GM23338 (cell line): ENCODE data around the gene APEX1. TPM values are rescaled to one million over a fixed set of nuclear protein-coding genes. Genes with fewer than 3 reads are reported as not detected.

Experiments
- ATAC-seq: fragments of 200-7000 bp; cut with Tn5 transposase; 3 replicates; pipeline ENCODE4 v1.9.1; 2020
- DNase-seq: peaks from one replicate; pipeline ENCODE4 v3.0.0-alpha.2; 2015; ENCODE audit warnings: low spot score
- H2AFZ ChIP-seq: fragments of 200-600 bp; sonication (generic); 2 replicates; pipeline ENCODE4 v1.8.0; 2016; ENCODE audit warnings: antibody characterized with exemption, mild to moderate bottlenecking, moderate library complexity
- H3F3A ChIP-seq: fragments of 200-600 bp; sonication (generic); replicated peaks from 2 replicates; pipeline ENCODE4 v1.8.0; 2017; ENCODE audit warnings: antibody characterized with exemption, mixed run types, low read depth
- H3K27ac ChIP-seq: fragments of 200-600 bp; sonication (generic); 2 replicates; pipeline ENCODE4 v1.6.1; 2016; ENCODE audit warnings: low read depth
- H3K27me3 ChIP-seq: fragments of 200-600 bp; sonication (generic); 2 replicates; pipeline ENCODE4 v1.8.0; 2016; ENCODE audit warnings: mild to moderate bottlenecking, mixed run types, moderate library complexity; ENCODE audit not compliant: insufficient read depth
- H3K36me3 ChIP-seq: fragments of 200-600 bp; sonication (generic); 2 replicates; pipeline ENCODE4 v1.8.0; 2016; ENCODE audit warnings: mild to moderate bottlenecking; ENCODE audit not compliant: insufficient read depth
- H3K4me1 ChIP-seq: fragments of 200-600 bp; sonication (generic); 2 replicates; pipeline ENCODE4 v1.8.0; 2016; ENCODE audit warnings: mild to moderate bottlenecking, moderate library complexity; ENCODE audit not compliant: insufficient read depth
- H3K4me2 ChIP-seq: fragments of 200-600 bp; sonication (generic); 2 replicates; pipeline ENCODE4 v1.7.1; 2017; ENCODE audit warnings: mixed run types
- H3K4me3 ChIP-seq: fragments of 200-600 bp; sonication (generic); 2 replicates; pipeline ENCODE4 v1.6.1; 2016; ENCODE audit warnings: mixed run types
- H3K79me2 ChIP-seq: fragments of 200-600 bp; sonication (generic); replicated peaks from 2 replicates; pipeline ENCODE4 v1.8.0; 2017; ENCODE audit warnings: mild to moderate bottlenecking; ENCODE audit not compliant: insufficient read depth
- H3K9me2 ChIP-seq: fragments of 200-600 bp; sonication (generic); 2 replicates; pipeline ENCODE4 v1.8.0; 2017; ENCODE audit not compliant: insufficient read depth
- H4K20me1 ChIP-seq: fragments of 200-600 bp; sonication (generic); replicated peaks from 2 replicates; pipeline ENCODE4 v1.8.0; 2017; ENCODE audit warnings: mild to moderate bottlenecking; ENCODE audit not compliant: insufficient read depth
- H3K27ac Mint-ChIP-seq: 2 replicates; pipeline ENCODE4 v1.8.0; 2020; ENCODE audit warnings: inconsistent platforms, mild to moderate bottlenecking, moderate library complexity, mixed read lengths
- H3K27me3 Mint-ChIP-seq: 3 replicates; pipeline ENCODE4 v1.8.0; 2022; ENCODE audit warnings: low read depth, mild to moderate bottlenecking, moderate library complexity, mixed read lengths, inconsistent platforms; ENCODE audit not compliant: insufficient read depth, poor library complexity
- H3K36me3 Mint-ChIP-seq: 3 replicates; pipeline ENCODE4 v1.8.0; 2021; ENCODE audit warnings: low read depth, mild to moderate bottlenecking, inconsistent platforms, moderate library complexity, mixed read lengths
- H3K4me1 Mint-ChIP-seq: 3 replicates; pipeline ENCODE4 v1.8.0; 2020; ENCODE audit warnings: mild to moderate bottlenecking, inconsistent platforms, mixed read lengths
- H3K4me3 Mint-ChIP-seq: 3 replicates; pipeline ENCODE4 v1.8.0; 2021; ENCODE audit warnings: moderate library complexity, mild to moderate bottlenecking, inconsistent platforms, mixed read lengths
- H3K9me3 Mint-ChIP-seq: 3 replicates; pipeline ENCODE4 v1.8.0; 2020; ENCODE audit warnings: moderate library complexity, mild to moderate bottlenecking, inconsistent platforms, mixed read lengths
- CREB1 ChIP-seq: fragments of 250-450 bp; sonication (Bioruptor Pico); IDR thresholded peaks from 2 replicates; pipeline ENCODE4 v1.5.0; 2020; ENCODE audit warnings: low read depth, mild to moderate bottlenecking, moderate library complexity
- CTCF ChIP-seq, 2 experiments: fragments of 200-600 bp in 1 of 2; sonication (generic) in 1 of 2; conservative IDR thresholded peaks; 2 replicates each; pipeline versions ENCODE4 v1.5.1 to v1.6.1; 2016 to 2017; ENCODE audit warnings: antibody characterized with exemption in 2 of 2, low read depth in 2 of 2, mild to moderate bottlenecking in 2 of 2, moderate library complexity in 1 of 2
- ETS1 ChIP-seq: IDR thresholded peaks from 2 replicates; pipeline ENCODE4 v1.6.1; 2016; ENCODE audit warnings: antibody characterized with exemption
- EZH2 ChIP-seq: fragments of 200-600 bp; sonication (generic); IDR thresholded peaks from one replicate; pipeline ENCODE4 v1.8.0; 2017; ENCODE audit warnings: antibody characterized with exemption, mild to moderate bottlenecking, low read depth; ENCODE audit not compliant: unreplicated experiment
- EZH2phosphoT487 ChIP-seq: fragments of 200-600 bp; sonication (generic); IDR thresholded peaks from one replicate; pipeline ENCODE4 v1.8.1; 2018; ENCODE audit warnings: antibody characterized with exemption; ENCODE audit not compliant: unreplicated experiment
- JUNB ChIP-seq: IDR thresholded peaks from one replicate; pipeline ENCODE4 v1.6.1; 2016; ENCODE audit warnings: antibody characterized with exemption; ENCODE audit not compliant: unreplicated experiment
- NANOG ChIP-seq: IDR thresholded peaks from 2 replicates; pipeline ENCODE4 v1.6.1; 2016; ENCODE audit warnings: antibody characterized with exemption, borderline replicate concordance
- POLR2AphosphoS5 ChIP-seq: IDR thresholded peaks from 2 replicates; pipeline ENCODE4 v1.6.1; 2016; ENCODE audit warnings: antibody characterized with exemption, low read depth
- REST ChIP-seq: IDR thresholded peaks from one replicate; pipeline ENCODE4 v1.6.1; 2018; ENCODE audit warnings: antibody characterized with exemption; ENCODE audit not compliant: unreplicated experiment
- STAT1 ChIP-seq: IDR thresholded peaks from one replicate; pipeline ENCODE4 v1.6.1; 2016; ENCODE audit warnings: antibody characterized with exemption; ENCODE audit not compliant: unreplicated experiment
- ZNF114 ChIP-seq: fragments of 250-450 bp; sonication (Bioruptor Pico); IDR thresholded peaks from 2 replicates; pipeline ENCODE4 v1.5.0; 2020; ENCODE audit warnings: mild to moderate bottlenecking, moderate library complexity
- ZNF331 ChIP-seq: fragments of 250-450 bp; sonication (Bioruptor Pico); IDR thresholded peaks from 2 replicates; pipeline ENCODE4 v1.5.0; 2020; ENCODE audit warnings: low read depth, mild to moderate bottlenecking, moderate library complexity
- ZNF462 ChIP-seq: fragments of 250-450 bp; sonication (Bioruptor Pico); IDR thresholded peaks from 2 replicates; pipeline ENCODE4 v1.5.0; 2020; ENCODE audit warnings: mild to moderate bottlenecking, moderate library complexity
- polyA plus RNA-seq: library from polyadenylated mRNA; unstranded; fragments of >200 nt; fragmentation: Nextera tagmentation; extraction: Ambion mirVana; gene quantifications from 2 replicates; pipeline ENCODE4 v1.2.1, GENCODE V29; 2016
- total RNA-seq: library from RNA; depleted of rRNA; stranded (reverse); fragments of >200 nt; shearing (Covaris generic); gene quantifications from 2 replicates; pipeline ENCODE4 v1.2.3, GENCODE V29; 2014

The APEX1 gene
- total and polyA plus RNA-seq, 2 experiments from 2014 or later, result 247 to 279 TPM

- Histone ChIP-seq H3K36me3 (peaks cover 17% of the 10 kb centered on the region), H4K20me1 (peaks cover 11% of the 10 kb centered on the region), H3K4me1 (peaks cover 30% of the 10 kb centered on the region), H3F3A (peaks cover 29% of the 10 kb centered on the region; the same call in 1 of the 2 replicates), H2AFZ (no peak overlapping the region), H3K4me3 (peak overlapping the region; percentile 65), H3K9me2 (no peaks in the 10 kb centered on the region), H3K4me2 (no peak overlapping the region), H3K27me3 (no peaks in the 10 kb centered on the region), H3K79me2 (peaks cover 48% of the 10 kb centered on the region), H3K27ac (peak overlapping the region; percentile 92; the same call in 1 of the 2 replicates)
- DNase-seq (no peak), ATAC-seq (no peak)
- no peak overlapping the region; the same call in 1 of the 2 replicates for H3K27ac Mint-ChIP-seq
- no peak overlapping the region; the same call in 2 of the 3 replicates for H3K4me3 Mint-ChIP-seq
- peaks cover 11% of the 10 kb centered on the region for H3K9me3 Mint-ChIP-seq
- peaks cover 14% of the 10 kb centered on the region for H3K27me3 Mint-ChIP-seq
- peaks cover 20% of the 10 kb centered on the region for H3K4me1 Mint-ChIP-seq
- TF ChIP-seq EZH2phosphoT487, result no peak
- no peak for TF ChIP-seq ZNF114 (CRISPR knock-in tag)
- TF ChIP-seq EZH2, result no peak
- TF ChIP-seq ZNF331 (CRISPR knock-in tag), result no peak
- no peak for TF ChIP-seq JUNB
- TF ChIP-seq ETS1, result no peak
- TF ChIP-seq POLR2AphosphoS5, result no peak
- TF ChIP-seq REST, result no peak
- TF ChIP-seq STAT1, result no peak
- TF ChIP-seq CTCF (conservative IDR thresholded peaks at IDR 0.05; ENCODE audit: low read depth in 2 of 2), result no peak
- no peak for TF ChIP-seq CREB1
- no peak for TF ChIP-seq NANOG
- TF ChIP-seq ZNF462 (CRISPR knock-in tag), result no peak
- H3K36me3 Mint-ChIP-seq, result peaks cover 16% of the 10 kb centered on the region
These were observed 1.9 kb downstream of the APEX1 start for GRCh38 chr14:20456971-20457370.
